PC-3 (cell line): ENCODE data around the gene B4GALNT1. TPM values are rescaled to one million over a fixed set of nuclear protein-coding genes. Genes with fewer than 3 reads are reported as not detected.
"Not testable (repeated sequence)": the region's sequence is repeated elsewhere in the genome, so short reads cannot be mapped to it uniquely, and the experiment has no call there.

ENCODE experiments used
- ATAC-seq: fragments of 200-7000 bp; cut with Tn5 transposase; 2 replicates; pipeline ENCODE4 v1.9.1; 2020; ENCODE audit warnings: mild to moderate bottlenecking, moderate library complexity
- BruUV-seq: library from RNA; stranded (reverse); fragments of 400-500 nt; replicated peaks from 2 replicates; lab custom pipeline; 2021; lab: Mats Ljungman, UMichigan
- CTCF ChIA-PET: fragments of 300-600 bp; sonication (Branson Sonifier 250); formaldehyde crosslinking; loops from one replicate; lab custom pipeline; 2022; ENCODE audit warnings: antibody characterized with exemption; lab: Charles Lee
- POLR2A ChIA-PET: fragments of 300-600 bp; sonication (Branson Sonifier 250); formaldehyde crosslinking; loops from one replicate; lab custom pipeline; 2022; ENCODE audit warnings: antibody characterized with exemption; ENCODE audit not compliant: unreplicated experiment; lab: Charles Lee
- DNase-seq: peaks from one replicate; pipeline ENCODE4 v3.0.0-alpha.2; 2015
- H2AFZ ChIP-seq: fragments of 300-600 bp; sonication (generic); 2 replicates; pipeline ENCODE4 v1.6.0; 2016; ENCODE audit warnings: antibody characterized with exemption, low read length
- H3F3A ChIP-seq: fragments of 300-600 bp; sonication (generic); one replicate; pipeline ENCODE4 v1.6.0; 2017; ENCODE audit warnings: antibody characterized with exemption, low read length, control low read depth, mild to moderate bottlenecking; ENCODE audit not compliant: unreplicated experiment
- H3K27ac ChIP-seq: fragments of 300-600 bp; sonication (generic); 2 replicates; pipeline ENCODE4 v1.5.1; 2016; ENCODE audit warnings: mild to moderate bottlenecking, low read length
- H3K27me3 ChIP-seq: fragments of 300-600 bp; sonication (generic); 2 replicates; pipeline ENCODE4 v1.6.1; 2016; ENCODE audit warnings: low read length, mixed read lengths
- H3K36me3 ChIP-seq: fragments of 300-600 bp; sonication (generic); 2 replicates; pipeline ENCODE4 v1.6.1; 2016; ENCODE audit warnings: low read depth, mixed run types, low read length, mixed read lengths
- H3K4me1 ChIP-seq: fragments of 300-600 bp; sonication (generic); 2 replicates; pipeline ENCODE4 v1.5.1; 2016; ENCODE audit warnings: low read length; ENCODE audit not compliant: insufficient read depth
- H3K4me2 ChIP-seq: fragments of 300-600 bp; sonication (generic); 2 replicates; pipeline ENCODE4 v1.6.0; 2016; ENCODE audit warnings: low read length
- H3K4me3 ChIP-seq: fragments of 300-600 bp; sonication (generic); 2 replicates; pipeline ENCODE4 v1.5.1; 2016; ENCODE audit warnings: mild to moderate bottlenecking, low read length, mixed read lengths
- H3K79me2 ChIP-seq: fragments of 300-600 bp; sonication (generic); 2 replicates; pipeline ENCODE4 v1.6.1; 2017; ENCODE audit warnings: low read length, mixed read lengths
- H3K9ac ChIP-seq: fragments of 300-600 bp; sonication (generic); 2 replicates; pipeline ENCODE4 v1.6.0; 2016; ENCODE audit warnings: mild to moderate bottlenecking, low read length
- H3K9me2 ChIP-seq: fragments of 300-600 bp; sonication (generic); replicated peaks from 2 replicates; pipeline ENCODE4 v1.6.1; 2016; ENCODE audit warnings: mixed run types, low read length, mixed read lengths
- H3K9me3 ChIP-seq: fragments of 300-600 bp; sonication (generic); 2 replicates; pipeline ENCODE4 v1.6.1; 2016; ENCODE audit warnings: low read length, mixed read lengths
- H4K20me1 ChIP-seq: fragments of 300-600 bp; sonication (generic); 2 replicates; pipeline ENCODE4 v1.6.1; 2016; ENCODE audit warnings: low read length, mixed read lengths
- EZH2 ChIP-seq: fragments of 300-600 bp; sonication (generic); IDR thresholded peaks from one replicate; pipeline ENCODE4 v1.6.1; 2017; ENCODE audit warnings: antibody characterized with exemption, mild to moderate bottlenecking, low read length; ENCODE audit not compliant: unreplicated experiment
- EZH2phosphoT487 ChIP-seq: fragments of 300-600 bp; sonication (generic); IDR thresholded peaks from 2 replicates; pipeline ENCODE4 v1.6.1; 2018; ENCODE audit warnings: mild to moderate bottlenecking, antibody characterized with exemption, low read length, borderline replicate concordance
- intact Hi-C: fragments of 100-400 bp; cut with micrococcal nuclease; formaldehyde crosslinking; loops from 2 replicates; pipeline ENCODE4 v1.9.0; 2023
- total RNA-seq: library from RNA; depleted of rRNA; stranded (reverse); fragments of >200 nt; gene quantifications from 2 replicates; pipeline ENCODE4 v1.2.3, GENCODE V29; 2014
- TF ChIP-seq, protein P1 (sequence below): fragments of 300-600 bp; sonication (generic); conservative IDR thresholded peaks from 2 replicates; pipeline ENCODE4 v1.5.1; 2017; ENCODE audit warnings: antibody characterized with exemption, low read depth, mild to moderate bottlenecking, low read length

B4GALNT1 gene
- total RNA-seq, 1 experiment from 2014 or later, result 39.0 TPM

DNA sequence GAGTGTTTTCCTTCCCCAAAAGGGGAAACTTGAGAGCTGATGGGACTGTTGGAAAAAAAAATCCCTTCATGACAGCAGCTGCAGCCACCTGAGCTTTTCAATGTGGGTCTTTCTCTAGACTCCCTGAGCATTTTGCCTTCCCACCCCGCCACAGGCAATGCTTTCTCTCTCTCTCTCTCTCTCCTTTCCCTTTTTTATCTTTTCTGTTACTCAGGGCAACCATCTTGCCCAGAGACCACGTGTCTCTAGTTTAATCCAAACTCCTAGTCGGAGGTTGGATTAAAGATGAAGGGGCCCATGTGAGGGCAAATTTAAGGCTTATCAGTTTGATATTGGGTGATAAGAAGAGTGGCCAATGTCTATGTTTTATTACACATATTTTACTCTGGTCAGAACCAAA lies 25.9 kb upstream of the B4GALNT1 start:
- no peak for TF ChIP-seq EZH2phosphoT487
- TF ChIP-seq, protein P1, sequence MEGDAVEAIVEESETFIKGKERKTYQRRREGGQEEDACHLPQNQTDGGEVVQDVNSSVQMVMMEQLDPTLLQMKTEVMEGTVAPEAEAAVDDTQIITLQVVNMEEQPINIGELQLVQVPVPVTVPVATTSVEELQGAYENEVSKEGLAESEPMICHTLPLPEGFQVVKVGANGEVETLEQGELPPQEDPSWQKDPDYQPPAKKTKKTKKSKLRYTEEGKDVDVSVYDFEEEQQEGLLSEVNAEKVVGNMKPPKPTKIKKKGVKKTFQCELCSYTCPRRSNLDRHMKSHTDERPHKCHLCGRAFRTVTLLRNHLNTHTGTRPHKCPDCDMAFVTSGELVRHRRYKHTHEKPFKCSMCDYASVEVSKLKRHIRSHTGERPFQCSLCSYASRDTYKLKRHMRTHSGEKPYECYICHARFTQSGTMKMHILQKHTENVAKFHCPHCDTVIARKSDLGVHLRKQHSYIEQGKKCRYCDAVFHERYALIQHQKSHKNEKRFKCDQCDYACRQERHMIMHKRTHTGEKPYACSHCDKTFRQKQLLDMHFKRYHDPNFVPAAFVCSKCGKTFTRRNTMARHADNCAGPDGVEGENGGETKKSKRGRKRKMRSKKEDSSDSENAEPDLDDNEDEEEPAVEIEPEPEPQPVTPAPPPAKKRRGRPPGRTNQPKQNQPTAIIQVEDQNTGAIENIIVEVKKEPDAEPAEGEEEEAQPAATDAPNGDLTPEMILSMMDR, result no peak
- TF ChIP-seq EZH2, result no peak
- no peaks in the 10 kb centered on the region for H3K9me2 ChIP-seq
- H3K4me3 ChIP-seq, result no peak overlapping the region
- H3K4me1 ChIP-seq, result no peaks in the 10 kb centered on the region
- ChIA-PET CTCF (no interaction called here), POLR2A (no interaction called here)
- H3F3A ChIP-seq, result no peaks in the 10 kb centered on the region
- no peaks in the 10 kb centered on the region for H4K20me1 ChIP-seq
- no peak overlapping the region for H2AFZ ChIP-seq
- no TSS peak for BruUV-seq
- intact Hi-C loops, result no loop called here
- H3K4me2 ChIP-seq, result no peak overlapping the region
- no peak overlapping the region for H3K9ac ChIP-seq
- no peaks in the 10 kb centered on the region for H3K79me2 ChIP-seq
- H3K9me3 ChIP-seq, result peaks cover 19% of the 10 kb centered on the region
- H3K27me3 ChIP-seq, result no peaks in the 10 kb centered on the region
- H3K27ac ChIP-seq, result no peak overlapping the region
- DNase-seq, result no peak
- no peak for ATAC-seq
- H3K36me3 ChIP-seq, result no peaks in the 10 kb centered on the region; the same call in 1 of the 2 replicates

DNA sequence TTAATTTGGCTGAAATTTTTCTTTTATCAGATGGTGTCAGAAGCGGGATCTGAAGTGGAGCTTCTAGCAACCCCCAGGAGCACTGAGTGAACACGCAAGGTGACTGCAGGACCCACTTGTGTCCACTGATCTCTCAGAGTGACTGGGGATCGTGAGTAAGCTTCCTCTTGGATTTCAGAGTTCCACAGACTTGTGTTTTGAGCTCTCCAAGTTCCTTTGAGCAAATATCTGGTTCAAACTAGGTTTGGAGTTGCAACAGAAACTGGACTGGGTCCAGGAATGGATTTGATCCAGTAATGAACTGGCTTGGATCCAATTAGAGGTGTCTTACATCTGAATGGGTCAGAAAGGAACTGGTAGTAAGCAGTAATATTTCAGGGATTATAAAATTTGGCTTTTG lies 24.7 kb upstream of the B4GALNT1 start:
- TF ChIP-seq, protein P1, result no peak
- TF ChIP-seq EZH2phosphoT487 (no peak), EZH2 (no peak)
- no peak overlapping the region for H3K9ac ChIP-seq

GRCh38 chr12:57656408-57656807 lies 23.4 kb upstream of the B4GALNT1 start:
- ATAC-seq, H3K9me2 ChIP-seq, H3K9ac ChIP-seq, CTCF ChIA-PET, intact Hi-C loops, DNase-seq, H3K4me1 ChIP-seq, H3K27me3 ChIP-seq, BruUV-seq, POLR2A ChIA-PET, H3K27ac ChIP-seq, H3K9me3 ChIP-seq, H3K4me2 ChIP-seq, H4K20me1 ChIP-seq, H3F3A ChIP-seq, H3K79me2 ChIP-seq, H3K36me3 ChIP-seq, H3K4me3 ChIP-seq, H2AFZ ChIP-seq: not testable (repeated sequence)

More for the DNA sequence above, 24.7 kb upstream of the B4GALNT1 start:
- H3K9me3 ChIP-seq, result peaks cover 19% of the 10 kb centered on the region
- POLR2A ChIA-PET, result no interaction called here
- H3K4me1 ChIP-seq, result no peaks in the 10 kb centered on the region
- no peaks in the 10 kb centered on the region for H3K79me2 ChIP-seq
- no peaks in the 10 kb centered on the region for H4K20me1 ChIP-seq
- no peak for ATAC-seq
- H3K27ac ChIP-seq, result no peak overlapping the region
- H3K36me3 ChIP-seq, result no peaks in the 10 kb centered on the region; the same call in 1 of the 2 replicates
- intact Hi-C loops, result no loop called here
- CTCF ChIA-PET, result no interaction called here
- no peak for DNase-seq
- BruUV-seq, result no TSS peak
- H3F3A ChIP-seq, result no peaks in the 10 kb centered on the region
- no peaks in the 10 kb centered on the region for H3K9me2 ChIP-seq
- H3K27me3 ChIP-seq, result no peaks in the 10 kb centered on the region
- H3K4me2 ChIP-seq, result no peak overlapping the region
- H3K4me3 ChIP-seq, result no peak overlapping the region
- H2AFZ ChIP-seq, result no peak overlapping the region
